HG03045 (cell line): Measurements from ENCODE around the gene ING5.

ENCODE experiments used
- ATAC-seq: cut with Tn5 transposase; IDR thresholded peaks from one replicate; pipeline ENCODE4 v1.9.1; 2021; ENCODE audit warnings: mild to moderate bottlenecking, moderate library complexity; ENCODE audit not compliant: unreplicated experiment

ING5 gene

GRCh38 chr2:241774419-241775222, 72.8 kb downstream of the ING5 start:
- no peak for ATAC-seq

- ATAC-seq = no peak
Measured at GRCh38 chr2:241775223-241776177, 73.7 kb downstream of the ING5 start.

DNA sequence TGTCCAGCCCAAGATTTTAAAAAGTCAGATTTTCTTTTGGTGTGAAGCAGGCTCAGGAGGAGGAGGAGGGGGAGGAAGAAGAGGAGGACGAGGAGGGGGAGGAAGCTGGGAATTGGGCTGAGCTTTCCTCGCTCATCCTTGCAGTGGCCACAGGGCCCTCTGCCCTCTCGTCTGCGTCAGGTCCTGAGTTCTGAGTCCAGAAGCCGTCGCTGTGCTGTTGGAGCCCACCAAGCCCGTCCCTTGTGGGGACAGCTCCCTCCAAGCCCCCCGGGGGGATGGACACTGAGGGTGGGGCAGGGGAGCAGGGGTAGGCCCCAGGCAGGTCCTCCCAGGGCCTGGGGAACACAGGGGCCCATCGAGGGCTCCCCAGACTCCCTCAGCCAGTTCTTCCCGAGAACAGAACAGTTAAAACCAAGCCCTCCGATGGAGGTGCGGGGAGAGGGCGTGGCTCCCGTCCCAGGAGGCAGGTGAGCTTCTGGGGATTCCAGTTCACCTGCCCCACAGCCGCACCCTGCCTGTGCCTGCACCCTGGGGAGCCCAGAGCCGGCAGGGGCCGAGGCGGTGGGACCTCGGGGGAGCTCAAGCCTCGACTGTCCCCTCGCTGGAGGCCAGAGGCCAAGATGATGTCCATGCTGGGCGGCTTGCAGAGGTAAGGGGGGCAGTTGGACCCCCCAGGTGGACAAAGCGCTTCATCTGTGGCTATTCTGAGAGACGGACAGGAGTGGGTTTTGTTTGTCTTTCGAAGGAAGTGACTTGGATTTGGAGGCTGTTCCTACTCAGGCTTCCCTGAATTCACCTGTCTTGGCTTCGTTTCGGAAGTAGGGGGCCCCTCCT, 74.7 kb downstream of the ING5 start, which contains the start of gene GAL3ST2:
TSS of gene GAL3ST2 (plus strand) at position 487 of the 834 bp plus-strand sequence. CDS start at position 621, 134 bp downstream.
- ATAC-seq = no peak

DNA sequence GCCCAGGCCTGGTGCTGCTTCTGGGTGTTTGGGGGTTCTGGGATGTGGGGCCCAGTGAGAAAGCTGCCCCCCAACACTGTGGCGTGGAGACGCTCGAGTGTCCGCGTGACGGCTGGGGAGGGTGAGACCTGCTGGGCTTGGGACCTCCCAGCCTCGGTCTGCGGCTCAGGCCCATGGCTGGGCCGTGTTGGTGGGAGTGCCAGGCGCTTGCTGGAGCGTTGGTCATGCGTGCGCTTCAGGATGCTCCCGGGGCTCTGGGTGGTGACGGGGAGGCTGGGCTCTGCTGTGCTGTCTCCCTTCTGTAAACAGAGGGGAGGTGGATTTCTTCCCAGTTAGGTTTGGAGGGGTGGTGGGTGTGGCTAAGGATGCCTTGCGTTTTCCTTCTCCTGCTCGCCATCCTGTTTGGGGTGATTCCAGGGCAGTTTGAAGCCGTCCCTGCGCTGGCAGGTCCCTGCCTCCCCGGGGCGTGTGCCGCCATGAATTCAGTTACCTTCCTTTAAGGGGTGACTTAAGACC, 75.4 kb downstream of the ING5 start:
- no peak for ATAC-seq

GRCh38 chr2:241777686-241778627, 76.1 kb downstream of the ING5 start:
- no peak for ATAC-seq
